Pulmonary artery endothelial cell (primary cell): ENCODE data around the gene PLCD3. TPM values are rescaled to one million over a fixed set of nuclear protein-coding genes. Genes with fewer than 3 reads are reported as not detected.
"Not testable (repeated sequence)": the region's sequence is repeated elsewhere in the genome, so short reads cannot be mapped to it uniquely, and the experiment has no call there.

Experiments
- DNase-seq: peaks from one replicate; pipeline ENCODE4 v3.0.0-alpha.2; 2011; ENCODE audit warnings: low read depth, low spot score
- total RNA-seq: library from RNA; depleted of rRNA; stranded (reverse); fragments of >200 nt; gene quantifications from 2 replicates; pipeline ENCODE4 v1.2.3, GENCODE V29; 2014

Gene PLCD3
- total RNA-seq, 1 donor from 2014 or later, result 13.7 TPM

GRCh38 chr17:45135192-45135977, 3.1 kb upstream of the PLCD3 start, which contains the start of gene ACBD4:
Gene ACBD4 (plus strand): TSS chr17:45135687. CDS start chr17:45136145, 458 bp downstream.
- DNase-seq, result peak; percentile 90

- DNase-seq, result no peak
Measured at GRCh38 chr17:45132572-45133463, 503 bp upstream of the PLCD3 start.

- DNase-seq, result no peak
Measured at GRCh38 chr17:45131616-45132319, 547 bp downstream of the PLCD3 start.

GRCh38 chr17:45130681-45131615, 1.4 kb downstream of the PLCD3 start:
- no peak for DNase-seq

GRCh38 chr17:45129940-45130680, 2.2 kb downstream of the PLCD3 start:
- DNase-seq, result no peak

GRCh38 chr17:45129426-45129939, 2.8 kb downstream of the PLCD3 start:
- no peak for DNase-seq

- no peak for DNase-seq
Measured at GRCh38 chr17:45128989-45129388, 3.3 kb downstream of the PLCD3 start.

GRCh38 chr17:45128331-45128730, 4.0 kb downstream of the PLCD3 start:
- no peak for DNase-seq

GRCh38 chr17:45127548-45128300, 4.6 kb downstream of the PLCD3 start:
- no peak for DNase-seq

- no peak for DNase-seq
Measured at GRCh38 chr17:45127207-45127547, 5.1 kb downstream of the PLCD3 start.

GRCh38 chr17:45125509-45125908, 6.8 kb downstream of the PLCD3 start:
- DNase-seq, result no peak

GRCh38 chr17:45124797-45125122, 7.6 kb downstream of the PLCD3 start:
- DNase-seq, result not testable (repeated sequence)

GRCh38 chr17:45123930-45124796, 8.2 kb downstream of the PLCD3 start:
- DNase-seq, result peak; percentile 68

GRCh38 chr17:45123076-45123770, 9.1 kb downstream of the PLCD3 start:
- DNase-seq, result no peak

- DNase-seq, result no peak
Measured at GRCh38 chr17:45121055-45121454, 11.3 kb downstream of the PLCD3 start.

GRCh38 chr17:45120558-45120957, 11.8 kb downstream of the PLCD3 start:
- DNase-seq, result no peak

GRCh38 chr17:45119964-45120363, 12.4 kb downstream of the PLCD3 start:
- no peak for DNase-seq

- DNase-seq, result no peak
Measured at GRCh38 chr17:45118691-45119090, 13.6 kb downstream of the PLCD3 start.
